GM19468 (cell line): ENCODE data around the gene PTGIS.

Experiments used
- ATAC-seq: cut with Tn5 transposase; IDR thresholded peaks from one replicate; pipeline ENCODE4 v1.9.1; 2021; ENCODE audit warnings: mild to moderate bottlenecking, moderate library complexity, moderate number of reproducible peaks; ENCODE audit not compliant: unreplicated experiment; ENCODE audit errors: extremely low read depth

The PTGIS gene

GRCh38 chr20:49562311-49563014, 5.5 kb downstream of the PTGIS start:
- no peak for ATAC-seq

- ATAC-seq, result no peak
These were observed 6.1 kb downstream of the PTGIS start for GRCh38 chr20:49561806-49562205.

- no peak for ATAC-seq
These were observed 6.7 kb downstream of the PTGIS start for GRCh38 chr20:49561256-49561655.

- no peak for ATAC-seq
These were observed 7.3 kb downstream of the PTGIS start for GRCh38 chr20:49560646-49561045.

- ATAC-seq, result no peak
These were observed 7.8 kb downstream of the PTGIS start for GRCh38 chr20:49560186-49560585.

GRCh38 chr20:49559411-49560081, 8.4 kb downstream of the PTGIS start:
- ATAC-seq, result no peak

GRCh38 chr20:49558826-49559225, 9.1 kb downstream of the PTGIS start:
- ATAC-seq, result no peak

- ATAC-seq, result no peak
These were observed 10.5 kb downstream of the PTGIS start for GRCh38 chr20:49557449-49557848.

- no peak for ATAC-seq
These were observed 11.3 kb downstream of the PTGIS start for GRCh38 chr20:49556621-49557020.

- no peak for ATAC-seq
These were observed 18.0 kb downstream of the PTGIS start for GRCh38 chr20:49549801-49550551.

- no peak for ATAC-seq
These were observed 19.5 kb downstream of the PTGIS start for GRCh38 chr20:49548371-49548947.

- ATAC-seq, result no peak
These were observed 22.4 kb downstream of the PTGIS start for GRCh38 chr20:49545572-49545971.

GRCh38 chr20:49544535-49544934, 23.4 kb downstream of the PTGIS start:
- ATAC-seq, result no peak

GRCh38 chr20:49543858-49544437, 24.0 kb downstream of the PTGIS start:
- no peak for ATAC-seq

GRCh38 chr20:49543071-49543857, 24.7 kb downstream of the PTGIS start:
- no peak for ATAC-seq

GRCh38 chr20:49542514-49542991, 25.4 kb downstream of the PTGIS start:
- ATAC-seq, result no peak

GRCh38 chr20:49541733-49542513, 26.0 kb downstream of the PTGIS start:
- no peak for ATAC-seq

GRCh38 chr20:49540687-49541435, 27.1 kb downstream of the PTGIS start:
- ATAC-seq, result no peak
